ENCODE data around the gene SFXN5.

The SFXN5 gene

GRCh38 chr2:72975017-72975416, 96.5 kb downstream of the SFXN5 start:
- DNase-seq (ENCODE audit: low read depth), result no peak

- DNase-seq (ENCODE audit: low read depth), result no peak
Observed at GRCh38 chr2:72974436-72974754, 97.1 kb downstream of the SFXN5 start.

- no peak for DNase-seq (ENCODE audit: low read depth)
Observed at GRCh38 chr2:72973566-72974435, 97.7 kb downstream of the SFXN5 start.

GRCh38 chr2:72973137-72973535, 98.4 kb downstream of the SFXN5 start:
- no peak for DNase-seq (ENCODE audit: low read depth)

- DNase-seq (ENCODE audit: low read depth), result no peak
Observed at GRCh38 chr2:72972352-72973136, 99.0 kb downstream of the SFXN5 start.

DNA sequence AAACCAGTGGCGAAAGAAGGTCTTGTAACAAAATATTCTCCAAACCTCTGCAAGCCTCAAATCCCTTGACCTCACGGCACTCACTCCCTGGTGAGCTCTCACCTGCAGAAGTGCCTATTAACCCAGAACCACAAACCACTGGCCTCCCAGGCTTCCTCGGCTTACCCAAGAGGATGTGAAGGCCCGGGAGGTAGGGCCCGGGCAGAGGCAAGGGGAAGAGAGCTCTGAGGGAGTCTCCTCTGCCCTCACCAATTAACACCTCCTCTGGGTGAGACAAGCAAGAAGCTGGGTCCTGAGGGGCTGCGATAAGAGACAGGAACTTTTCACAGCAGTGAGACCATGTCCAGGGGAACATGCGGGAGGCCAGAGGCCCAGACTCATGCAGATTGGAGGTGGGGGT, 100.5 kb downstream of the SFXN5 start:
- no peak for DNase-seq (ENCODE audit: low read depth)

DNA sequence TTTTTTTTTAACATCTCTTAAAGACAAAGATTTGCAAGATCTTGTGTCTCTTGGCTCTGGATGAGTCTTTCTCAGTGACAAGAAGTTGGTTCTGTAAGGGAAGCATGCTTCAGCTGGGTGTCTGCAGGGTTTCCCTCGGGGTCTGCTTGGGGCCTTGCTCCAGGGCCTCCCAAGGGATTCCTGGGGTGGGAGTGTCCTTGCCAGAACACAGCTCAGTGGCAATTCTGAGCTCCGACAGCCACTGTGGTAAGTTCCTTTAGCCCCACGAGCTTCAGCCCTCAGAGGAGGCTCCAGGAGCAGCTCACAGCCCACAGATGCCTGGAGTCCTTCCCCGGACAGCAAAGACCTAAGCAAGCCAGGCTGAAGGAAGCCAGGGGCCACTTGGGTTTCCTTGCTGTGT, 101.8 kb downstream of the SFXN5 start:
- no peak for DNase-seq (ENCODE audit: low read depth)

GRCh38 chr2:72968286-72968685, 103.2 kb downstream of the SFXN5 start:
- no peak for DNase-seq (ENCODE audit: low read depth)

DNA sequence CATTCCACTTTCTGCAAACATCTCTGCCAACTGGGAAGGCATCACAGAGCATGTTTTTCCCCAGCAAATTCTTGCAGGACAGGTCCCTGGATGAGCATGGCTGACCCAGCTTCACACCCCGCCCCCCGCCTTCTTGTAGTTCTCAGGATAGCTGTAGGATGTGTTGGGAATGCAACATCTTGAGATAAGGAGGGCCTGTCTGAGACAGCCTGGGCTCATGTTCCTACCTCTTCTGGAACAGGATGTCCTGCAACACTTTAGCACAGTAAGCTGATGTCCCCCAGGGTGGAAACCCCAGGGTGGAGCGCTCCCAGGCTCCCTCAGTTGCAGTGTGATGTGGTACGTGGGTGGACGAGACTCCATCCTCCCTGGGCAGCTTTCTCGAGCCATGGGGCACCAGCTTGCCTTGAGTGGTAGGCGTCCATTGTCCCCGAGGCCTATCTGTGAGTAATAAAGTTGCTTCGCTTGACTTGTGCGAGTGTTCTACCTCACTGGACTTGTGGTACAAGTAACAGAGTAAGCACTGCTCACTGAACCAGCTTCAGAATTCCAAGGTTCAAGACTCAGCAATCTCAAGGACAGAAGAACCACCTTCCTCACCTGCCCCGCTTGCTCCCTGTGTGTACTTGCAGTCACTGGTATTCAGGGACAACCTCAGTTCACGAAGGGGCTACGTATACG, 105.6 kb downstream of the SFXN5 start:
- no peak for DNase-seq (ENCODE audit: low read depth)

DNA sequence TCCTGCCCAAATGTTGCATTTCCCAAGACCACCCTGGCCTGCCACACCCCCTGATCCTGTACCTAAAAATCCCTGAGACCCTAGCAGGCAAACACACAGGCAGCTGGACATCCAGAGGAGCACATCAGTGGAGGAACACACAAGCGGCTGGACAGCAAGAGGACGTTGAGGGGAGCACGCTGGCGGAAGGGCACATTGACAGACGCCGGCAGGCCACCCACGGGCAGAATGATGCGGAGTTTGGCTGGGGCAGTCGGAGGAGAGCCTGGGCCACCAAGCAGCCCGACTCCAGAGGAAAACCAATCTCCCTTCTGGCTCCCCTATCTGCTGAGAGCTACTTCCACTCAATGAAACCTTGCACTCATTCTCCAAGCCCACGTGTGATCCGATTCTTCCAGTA, 106.5 kb downstream of the SFXN5 start:
- no peak for DNase-seq (ENCODE audit: low read depth)

GRCh38 chr2:72964146-72964525, 107.4 kb downstream of the SFXN5 start:
- no peak for DNase-seq (ENCODE audit: low read depth)

GRCh38 chr2:72963423-72964145, 107.9 kb downstream of the SFXN5 start:
- DNase-seq (ENCODE audit: low read depth), result no peak

DNA sequence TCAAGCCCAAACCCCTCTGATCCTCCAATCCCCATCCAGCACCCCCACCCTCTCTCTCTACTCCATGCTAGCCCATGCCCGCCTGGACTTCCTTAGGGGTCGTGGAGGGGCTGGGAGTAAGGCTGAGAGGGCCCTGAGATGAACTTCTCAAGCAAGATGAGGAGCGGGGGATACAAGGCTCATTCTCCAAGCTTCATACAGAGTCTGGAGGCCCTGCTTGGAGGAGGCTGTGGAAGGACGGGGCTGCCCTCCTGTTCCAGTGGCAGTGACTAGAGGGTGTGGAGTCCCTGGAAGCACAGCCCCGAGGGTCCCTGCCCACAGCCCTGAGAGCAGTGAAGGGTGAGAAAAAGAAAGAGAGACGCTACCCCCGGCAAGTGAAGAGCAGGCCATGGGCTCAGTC, 108.6 kb downstream of the SFXN5 start:
- no peak for DNase-seq (ENCODE audit: low read depth)

DNA sequence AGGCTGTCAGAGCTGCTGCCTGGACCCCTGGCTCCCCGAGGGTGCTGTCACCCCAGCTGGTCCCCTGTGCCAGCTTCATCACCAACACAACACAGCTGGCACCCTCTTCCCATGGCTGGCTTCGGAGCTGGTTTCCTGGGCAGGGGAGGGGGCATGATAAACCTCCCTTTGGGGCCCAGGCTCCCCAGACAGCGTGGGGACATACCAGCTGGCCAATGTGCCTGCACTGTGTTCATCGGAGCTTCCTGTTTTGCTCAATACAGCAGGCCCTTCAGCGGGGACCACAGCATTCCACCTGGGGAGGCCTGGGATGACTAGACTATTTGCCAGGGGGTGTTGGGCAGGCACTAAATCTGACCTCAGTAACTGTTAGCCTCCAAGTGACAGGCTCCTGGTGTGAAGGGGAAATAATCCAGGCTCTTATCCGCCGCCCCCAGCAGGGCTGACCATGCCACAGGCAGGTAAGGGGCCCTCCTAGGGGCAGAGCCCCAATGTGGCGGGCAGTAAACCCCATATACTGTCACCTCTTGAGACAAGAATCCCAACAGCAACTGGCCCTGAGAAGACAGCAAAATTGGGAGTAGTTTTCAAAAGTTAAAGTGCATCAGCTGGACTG, 109.6 kb downstream of the SFXN5 start:
- DNase-seq (ENCODE audit: low read depth), result no peak

- no peak for DNase-seq (ENCODE audit: low read depth)
Observed at GRCh38 chr2:72961036-72961720, 110.3 kb downstream of the SFXN5 start.

DNA sequence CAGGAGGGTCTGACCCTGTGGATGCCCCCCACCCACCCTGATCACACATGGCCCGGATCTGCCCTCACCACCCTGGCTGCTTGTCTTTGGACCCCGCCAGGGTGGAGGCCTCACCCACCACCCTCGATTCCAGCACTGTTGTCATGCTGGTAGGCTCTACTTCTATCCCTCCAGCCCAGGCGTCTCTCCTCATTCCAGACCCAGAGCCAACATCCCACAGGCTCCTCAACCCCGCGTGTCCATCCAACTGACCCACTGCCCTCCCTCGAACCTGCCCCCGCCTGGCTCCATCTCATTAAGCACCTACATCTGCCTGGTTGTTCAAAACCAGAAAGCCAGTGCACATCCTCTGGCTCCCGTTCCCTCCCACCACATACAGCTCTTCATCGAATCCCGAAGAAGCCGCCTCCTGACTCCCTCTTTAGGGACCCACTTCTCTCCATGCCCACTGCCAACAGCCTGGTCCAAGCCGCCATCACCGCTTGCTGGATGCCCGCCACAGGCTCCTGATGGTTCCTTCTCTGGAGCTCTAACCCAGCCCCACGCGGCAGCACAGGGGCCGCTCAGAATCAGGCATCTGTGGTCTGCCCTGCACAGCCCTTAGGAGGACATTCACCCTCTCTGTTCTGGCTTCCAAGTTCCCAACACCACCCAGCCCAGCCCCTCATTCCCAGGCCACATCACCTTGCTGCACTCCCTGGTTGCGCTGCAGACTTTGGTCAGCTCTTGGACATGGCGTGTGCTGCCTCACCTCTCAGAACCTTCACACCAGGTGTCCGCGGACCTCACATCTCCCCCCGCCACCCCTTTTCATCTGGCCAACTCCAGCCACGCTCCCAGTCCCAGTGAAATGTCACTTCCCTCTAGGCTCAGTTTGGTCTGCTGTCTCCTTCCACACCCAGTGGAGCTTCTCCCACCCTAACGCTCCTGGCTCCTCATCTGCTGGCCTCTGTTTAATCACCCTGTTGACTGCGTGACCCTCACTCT, 111.2 kb downstream of the SFXN5 start:
- DNase-seq (ENCODE audit: low read depth), result no peak

- DNase-seq (ENCODE audit: low read depth), result no peak
Observed at GRCh38 chr2:72959554-72959953, 112.0 kb downstream of the SFXN5 start.

DNA sequence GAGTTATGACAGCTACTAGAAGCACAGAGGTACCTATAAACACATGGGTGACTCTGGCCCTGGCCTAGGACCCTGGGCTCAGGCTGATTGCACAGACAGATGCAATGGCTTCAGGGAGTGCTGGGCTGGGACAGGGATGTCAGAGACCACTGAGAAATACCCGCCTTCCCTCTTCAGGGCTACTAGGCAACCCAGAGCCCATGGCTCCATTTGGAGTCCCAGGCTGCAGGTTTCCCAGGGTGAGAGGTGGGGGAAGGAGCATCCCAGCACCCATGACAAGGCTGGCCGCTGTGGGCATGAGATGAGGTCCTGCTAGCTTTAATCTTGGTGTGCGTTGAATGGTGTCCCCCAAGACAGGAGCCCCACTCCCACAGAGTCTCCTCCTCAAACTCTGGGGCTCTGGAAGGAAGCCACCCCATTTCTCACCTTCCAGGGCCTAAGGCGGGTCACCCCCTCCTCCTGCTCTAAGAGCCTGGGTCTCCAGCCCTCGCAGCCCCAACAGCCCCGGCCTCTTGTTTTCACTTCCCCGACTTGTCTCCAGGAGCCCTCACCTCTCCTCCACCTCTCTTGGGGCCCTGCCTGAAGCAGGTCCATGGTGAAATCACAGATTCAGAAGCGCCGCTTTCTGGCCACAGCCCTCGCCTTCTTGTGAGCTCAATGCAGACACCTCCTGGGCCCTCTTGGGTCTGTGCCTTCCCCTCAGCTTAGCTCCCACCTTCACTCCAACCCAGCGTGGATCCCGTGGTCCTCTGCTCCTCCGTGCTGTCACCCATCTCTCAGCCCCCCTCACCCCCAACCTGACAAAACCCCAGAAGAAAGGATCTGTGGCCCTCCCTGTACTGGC, 112.7 kb downstream of the SFXN5 start:
- DNase-seq (ENCODE audit: low read depth), result no peak

DNA sequence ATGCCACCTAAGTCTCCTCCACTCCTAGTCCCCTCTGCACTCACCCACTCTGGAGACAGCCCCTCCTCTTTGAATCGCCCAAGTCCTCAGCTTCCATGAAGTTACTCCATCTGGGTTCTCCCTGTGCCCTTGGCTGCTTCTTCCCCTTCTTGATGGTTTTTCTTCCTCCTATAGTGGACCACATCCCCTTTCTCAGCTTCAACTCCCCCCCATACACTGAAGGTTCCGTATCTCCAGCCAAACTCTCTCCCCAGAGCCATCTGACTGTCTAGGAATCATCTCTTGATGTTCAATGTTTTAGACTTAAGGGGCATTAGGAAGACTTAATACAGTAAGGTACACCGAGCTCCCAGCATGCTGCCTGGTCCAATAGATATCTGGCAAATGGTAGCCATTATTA, 114.6 kb downstream of the SFXN5 start:
- no peak for DNase-seq (ENCODE audit: low read depth)

Data from stimulated activated CD8-positive, alpha-beta memory T cell treated with anti-CD3 and anti-CD28 coated beads, Interleukin-12 subunit alpha, Interleukin-12 subunit beta, amount 100 ng/mL, for 4 hours (primary cell).